DOHH2 (cell line): ENCODE data around the gene HOXC4.

Source experiments
- H3F3A ChIP-seq: fragments of 200-600 bp; sonication (generic), shearing (Covaris generic); 2 replicates; pipeline ENCODE4 v1.6.0; 2016; ENCODE audit warnings: antibody characterized with exemption, mild to moderate bottlenecking; ENCODE audit not compliant: control insufficient read depth, insufficient read depth
- H3K27ac ChIP-seq: fragments of 200-600 bp; sonication (generic); 2 replicates; pipeline ENCODE4 v1.5.1; 2014; ENCODE audit warnings: low read depth, mild to moderate bottlenecking, low read length, moderate library complexity
- H3K27me3 ChIP-seq: fragments of 200-600 bp; sonication (generic); 2 replicates; pipeline ENCODE4 v1.6.1; 2014; ENCODE audit warnings: mild to moderate bottlenecking, low read length, mixed read lengths; ENCODE audit not compliant: control insufficient read depth
- H3K36me3 ChIP-seq: fragments of 200-600 bp; sonication (generic); 2 replicates; pipeline ENCODE4 v1.6.1; 2014; ENCODE audit warnings: mild to moderate bottlenecking, low read length, moderate library complexity, mixed read lengths; ENCODE audit not compliant: control insufficient read depth
- H3K4me1 ChIP-seq: fragments of 200-600 bp; sonication (generic); 2 replicates; pipeline ENCODE4 v1.6.1; 2014; ENCODE audit warnings: mild to moderate bottlenecking, low read length, mixed read lengths; ENCODE audit not compliant: control insufficient read depth
- H3K4me2 ChIP-seq: fragments of 200-600 bp; sonication (generic); 2 replicates; pipeline ENCODE4 v1.6.0; 2014; ENCODE audit warnings: mild to moderate bottlenecking, low read length, moderate library complexity
- H3K4me3 ChIP-seq: fragments of 200-600 bp; sonication (generic); 2 replicates; pipeline ENCODE4 v1.5.1; 2014; ENCODE audit warnings: mild to moderate bottlenecking, low read length, mixed read lengths
- H3K79me2 ChIP-seq: fragments of 200-600 bp; sonication (generic); 2 replicates; pipeline ENCODE4 v1.6.1; 2014; ENCODE audit warnings: mild to moderate bottlenecking, low read length, mixed read lengths; ENCODE audit not compliant: control insufficient read depth
- H3K9me2 ChIP-seq: fragments of 200-600 bp; sonication (generic); replicated peaks from 2 replicates; pipeline ENCODE4 v1.6.1; 2014; ENCODE audit warnings: mild to moderate bottlenecking, low read length, mixed read lengths; ENCODE audit not compliant: control insufficient read depth
- H3K9me3 ChIP-seq: fragments of 200-600 bp; sonication (generic); 2 replicates; pipeline ENCODE4 v1.6.1; 2014; ENCODE audit warnings: antibody characterized with exemption, low read length, mixed read lengths; ENCODE audit not compliant: control insufficient read depth, insufficient read depth
- H4K20me1 ChIP-seq: fragments of 200-600 bp; sonication (generic); 2 replicates; pipeline ENCODE4 v1.6.0; 2014; ENCODE audit warnings: low read depth, mild to moderate bottlenecking, antibody characterized with exemption, low read length, moderate library complexity; ENCODE audit not compliant: control insufficient read depth, insufficient read depth
- CTCF ChIP-seq: fragments of 200-600 bp; sonication (generic); IDR thresholded peaks from one replicate; pipeline ENCODE4 v1.5.1; 2014; ENCODE audit warnings: antibody characterized with exemption, mild to moderate bottlenecking, low read depth, low read length; ENCODE audit not compliant: poor library complexity, severe bottlenecking
- EZH2phosphoT487 ChIP-seq: fragments of 200-600 bp; sonication (generic); IDR thresholded peaks from 2 replicates; pipeline ENCODE4 v1.6.1; 2017; ENCODE audit warnings: borderline replicate concordance, mild to moderate bottlenecking, antibody characterized with exemption, low read length, moderate library complexity, mixed read lengths

Gene HOXC4

GRCh38 chr12:54046809-54047159 lies 6.9 kb upstream of the HOXC4 start:
- no peak for TF ChIP-seq EZH2phosphoT487
- TF ChIP-seq CTCF, result no peak
- H3K27ac ChIP-seq, result no peak overlapping the region
- H3K4me3 ChIP-seq, result no peak overlapping the region
- no peaks in the 10 kb centered on the region for H3K36me3 ChIP-seq
- no peak overlapping the region for H3K4me2 ChIP-seq
- H3K9me2 ChIP-seq, result no peaks in the 10 kb centered on the region
- H3K27me3 ChIP-seq, result peaks cover 34% of the 10 kb centered on the region
- peaks cover 2% of the 10 kb centered on the region; the same call in 1 of the 2 replicates for H3F3A ChIP-seq
- no peaks in the 10 kb centered on the region for H3K79me2 ChIP-seq
- H3K9me3 ChIP-seq, result no peaks in the 10 kb centered on the region
- H4K20me1 ChIP-seq, result no peaks in the 10 kb centered on the region
- H3K4me1 ChIP-seq, result peaks cover 27% of the 10 kb centered on the region

- H3K36me3 ChIP-seq, result no peaks in the 10 kb centered on the region
- H4K20me1 ChIP-seq, result no peaks in the 10 kb centered on the region
- no peak overlapping the region for H3K4me3 ChIP-seq
- TF ChIP-seq CTCF (no peak), EZH2phosphoT487 (no peak)
- no peaks in the 10 kb centered on the region for H3K9me2 ChIP-seq
- no peak overlapping the region for H3K4me2 ChIP-seq
- H3F3A ChIP-seq, result peaks cover 8% of the 10 kb centered on the region; the same call in 1 of the 2 replicates
- no peak overlapping the region for H3K27ac ChIP-seq
- H3K4me1 ChIP-seq, result peaks cover 32% of the 10 kb centered on the region
- H3K27me3 ChIP-seq, result peaks cover 34% of the 10 kb centered on the region
- no peaks in the 10 kb centered on the region for H3K79me2 ChIP-seq
- H3K9me3 ChIP-seq, result no peaks in the 10 kb centered on the region
These were observed 6.3 kb upstream of the HOXC4 start for GRCh38 chr12:54047160-54047963.

DNA sequence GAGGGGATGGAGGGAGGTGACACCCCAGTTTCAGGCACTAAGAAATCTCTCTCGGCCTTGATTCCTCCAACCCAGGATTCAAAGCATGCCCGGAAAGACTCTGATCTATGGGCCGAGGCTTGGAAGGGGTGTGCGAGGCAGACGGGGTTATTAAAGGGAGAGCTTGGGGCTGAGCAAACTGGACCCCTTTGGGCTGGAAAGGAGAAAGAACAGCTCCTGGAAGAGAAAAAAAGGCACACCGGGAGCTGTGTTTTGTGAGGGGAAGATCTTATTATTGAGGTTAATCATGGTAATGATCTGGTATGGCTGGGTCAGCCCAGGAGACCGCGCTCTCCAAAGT lies 5.7 kb upstream of the HOXC4 start:
- no peak overlapping the region for H3K4me3 ChIP-seq
- peaks cover 38% of the 10 kb centered on the region for H3K4me1 ChIP-seq
- no peak for TF ChIP-seq CTCF
- no peak for TF ChIP-seq EZH2phosphoT487
- no peaks in the 10 kb centered on the region for H3K36me3 ChIP-seq
- no peaks in the 10 kb centered on the region for H3K9me3 ChIP-seq
- H3K27ac ChIP-seq, result no peak overlapping the region
- no peaks in the 10 kb centered on the region for H4K20me1 ChIP-seq
- peaks cover 34% of the 10 kb centered on the region for H3K27me3 ChIP-seq
- H3K9me2 ChIP-seq, result no peaks in the 10 kb centered on the region
- H3K4me2 ChIP-seq, result no peak overlapping the region
- peaks cover 8% of the 10 kb centered on the region; the same call in 1 of the 2 replicates for H3F3A ChIP-seq
- no peaks in the 10 kb centered on the region for H3K79me2 ChIP-seq
